Gastrocnemius medialis (tissue), 4 donors: ENCODE results near the gene RHPN2.

ENCODE experiments used
- POLR2A ChIP-seq, 2 donors: fragments of 450-650 bp; IDR thresholded peaks; one replicate each; pipeline ENCODE4 v1.6.1; 2017; ENCODE audit warnings: antibody characterized with exemption in 2 of 2, mild to moderate bottlenecking in 2 of 2, moderate library complexity in 2 of 2
- TF ChIP-seq, protein P1 (sequence below), 5 experiments: fragments of 450-650 bp in 3 of 5; fragments of 200-600 bp in 2 of 5; sonication (generic) in 2 of 5; IDR thresholded peaks in 4 of 5; conservative IDR thresholded peaks in 1 of 5; 1 replicate in 4 of 5; 2 replicates in 1 of 5; pipeline ENCODE4 v1.5.1; 2016 to 2019; ENCODE audit warnings: antibody characterized with exemption in 5 of 5, mild to moderate bottlenecking in 3 of 5, moderate library complexity in 3 of 5

DNA sequence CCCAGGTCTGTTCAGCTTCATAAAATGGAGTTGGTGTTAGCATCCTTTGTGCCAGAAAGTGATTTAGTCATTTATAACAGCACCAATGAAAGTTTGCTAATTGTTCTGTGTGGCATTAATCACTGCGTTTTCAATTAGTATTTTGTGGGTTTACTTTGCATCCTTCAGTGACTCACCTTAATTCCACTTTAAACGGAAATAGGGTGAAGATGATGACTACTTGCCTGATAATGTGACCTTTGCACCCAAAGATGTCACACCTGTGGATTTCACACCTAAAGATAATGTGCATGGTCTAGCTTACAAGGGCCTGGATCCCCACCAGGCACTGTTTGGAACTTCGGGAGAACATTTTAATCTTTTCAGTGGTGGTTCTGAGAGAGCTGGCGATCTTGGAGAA is 31.3 kb upstream of the RHPN2 start:
- TF ChIP-seq, protein P1, sequence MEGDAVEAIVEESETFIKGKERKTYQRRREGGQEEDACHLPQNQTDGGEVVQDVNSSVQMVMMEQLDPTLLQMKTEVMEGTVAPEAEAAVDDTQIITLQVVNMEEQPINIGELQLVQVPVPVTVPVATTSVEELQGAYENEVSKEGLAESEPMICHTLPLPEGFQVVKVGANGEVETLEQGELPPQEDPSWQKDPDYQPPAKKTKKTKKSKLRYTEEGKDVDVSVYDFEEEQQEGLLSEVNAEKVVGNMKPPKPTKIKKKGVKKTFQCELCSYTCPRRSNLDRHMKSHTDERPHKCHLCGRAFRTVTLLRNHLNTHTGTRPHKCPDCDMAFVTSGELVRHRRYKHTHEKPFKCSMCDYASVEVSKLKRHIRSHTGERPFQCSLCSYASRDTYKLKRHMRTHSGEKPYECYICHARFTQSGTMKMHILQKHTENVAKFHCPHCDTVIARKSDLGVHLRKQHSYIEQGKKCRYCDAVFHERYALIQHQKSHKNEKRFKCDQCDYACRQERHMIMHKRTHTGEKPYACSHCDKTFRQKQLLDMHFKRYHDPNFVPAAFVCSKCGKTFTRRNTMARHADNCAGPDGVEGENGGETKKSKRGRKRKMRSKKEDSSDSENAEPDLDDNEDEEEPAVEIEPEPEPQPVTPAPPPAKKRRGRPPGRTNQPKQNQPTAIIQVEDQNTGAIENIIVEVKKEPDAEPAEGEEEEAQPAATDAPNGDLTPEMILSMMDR (IDR thresholded peaks at IDR 0.05 in 4 of 5, conservative IDR thresholded peaks at IDR 0.05 in 1 of 5) = no peak
- no peak for TF ChIP-seq POLR2A (IDR thresholded peaks at IDR 0.05)
